ENCODE measurements around the gene KRT73.

The KRT73 gene

GRCh38 chr12:52561880-52562449, 56.4 kb downstream of the KRT73 start:
- DNase-seq, result no peak

- DNase-seq, result no peak
Observed at GRCh38 chr12:52559979-52560378, 58.4 kb downstream of the KRT73 start.

- no peak for DNase-seq
Observed at GRCh38 chr12:52558781-52559445, 59.4 kb downstream of the KRT73 start.
